ENCODE measurements around the gene PURB. TPM values are rescaled to one million over a fixed set of nuclear protein-coding genes. Genes with fewer than 3 reads are reported as not detected.

PURB gene
- total and polyA plus RNA-seq, 8 donors: 3.6 to 14.7 (median 7.8) TPM

DNA sequence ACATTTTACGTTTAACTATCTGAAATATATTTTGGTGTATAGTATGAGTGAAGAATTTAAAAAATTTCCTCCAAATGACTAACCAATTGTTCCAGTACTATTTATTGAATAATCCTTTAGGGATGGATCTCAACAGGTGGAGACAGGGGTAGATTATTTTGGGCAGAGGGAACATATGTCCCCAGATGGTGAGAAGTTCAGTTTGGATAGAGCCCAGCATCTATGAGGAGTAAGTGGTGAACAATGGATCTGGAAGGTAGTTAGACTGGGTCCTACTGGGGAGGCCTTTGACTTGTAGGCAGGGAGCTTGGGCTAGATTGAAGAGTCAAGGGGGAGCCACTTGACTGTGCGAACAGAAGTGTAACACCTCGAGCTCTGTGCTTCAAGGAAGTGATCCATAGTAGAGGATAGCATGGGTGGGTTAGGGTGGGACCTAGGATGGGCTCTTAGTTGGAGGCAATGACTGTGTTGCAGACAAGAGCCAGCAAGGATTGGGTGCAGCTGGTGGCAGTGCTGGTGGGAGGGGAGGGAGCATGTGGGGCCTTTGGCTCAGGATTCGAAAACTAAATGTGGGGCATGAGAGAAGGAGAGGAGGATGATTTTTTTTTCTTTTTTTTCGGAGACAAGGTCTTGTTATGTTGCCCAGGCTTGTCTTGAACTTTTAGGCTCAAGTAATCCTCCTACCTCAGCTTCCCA, 3.9 kb upstream of the PURB start:
- intact Hi-C loops (cut with DNase I): no loop called here
- TF ChIP-seq, protein P1, sequence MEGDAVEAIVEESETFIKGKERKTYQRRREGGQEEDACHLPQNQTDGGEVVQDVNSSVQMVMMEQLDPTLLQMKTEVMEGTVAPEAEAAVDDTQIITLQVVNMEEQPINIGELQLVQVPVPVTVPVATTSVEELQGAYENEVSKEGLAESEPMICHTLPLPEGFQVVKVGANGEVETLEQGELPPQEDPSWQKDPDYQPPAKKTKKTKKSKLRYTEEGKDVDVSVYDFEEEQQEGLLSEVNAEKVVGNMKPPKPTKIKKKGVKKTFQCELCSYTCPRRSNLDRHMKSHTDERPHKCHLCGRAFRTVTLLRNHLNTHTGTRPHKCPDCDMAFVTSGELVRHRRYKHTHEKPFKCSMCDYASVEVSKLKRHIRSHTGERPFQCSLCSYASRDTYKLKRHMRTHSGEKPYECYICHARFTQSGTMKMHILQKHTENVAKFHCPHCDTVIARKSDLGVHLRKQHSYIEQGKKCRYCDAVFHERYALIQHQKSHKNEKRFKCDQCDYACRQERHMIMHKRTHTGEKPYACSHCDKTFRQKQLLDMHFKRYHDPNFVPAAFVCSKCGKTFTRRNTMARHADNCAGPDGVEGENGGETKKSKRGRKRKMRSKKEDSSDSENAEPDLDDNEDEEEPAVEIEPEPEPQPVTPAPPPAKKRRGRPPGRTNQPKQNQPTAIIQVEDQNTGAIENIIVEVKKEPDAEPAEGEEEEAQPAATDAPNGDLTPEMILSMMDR (IDR thresholded peaks at IDR 0.05): no peak

DNA sequence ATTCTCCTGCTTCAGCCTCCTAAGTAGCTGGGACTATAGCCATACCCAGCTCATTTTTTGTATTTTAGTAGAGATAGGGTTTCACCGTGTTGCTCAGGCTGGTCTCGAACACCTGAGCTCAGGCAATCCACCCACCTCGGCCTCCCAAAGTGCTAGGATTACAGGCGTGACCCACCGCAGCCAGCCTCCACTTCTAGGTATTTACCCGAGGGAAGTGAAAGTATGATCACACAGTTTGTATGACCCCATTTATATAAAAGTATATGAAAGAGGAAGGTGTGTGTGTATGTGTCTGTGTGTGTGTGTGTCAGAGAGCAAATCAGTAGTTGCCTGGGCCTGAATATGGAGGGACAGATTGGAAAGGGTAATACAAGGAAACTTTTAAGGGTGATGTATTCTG, 2.0 kb upstream of the PURB start:
- Histone ChIP-seq H3K27ac (no peak overlapping the region), H3K4me1 (peaks cover 18 to 27% (median 19%) of the 10 kb centered on the region in 3 donors), H3K9me3 (no peaks in the 10 kb centered on the region), H3K4me3 (no peak overlapping the region), H3K27me3 (no peaks in the 10 kb centered on the region), H3K36me3 (no peaks in the 10 kb centered on the region)
- ATAC-seq (no peak), FAIRE-seq (no peak), DNase-seq (no peak)
- 86 to 90% methylated on average over 6 of the region's 6 CpGs for WGBS, 2 donors
- intact Hi-C loops (cut with DNase I): no loop called here
- TF ChIP-seq, protein P1 (IDR thresholded peaks at IDR 0.05): no peak

More for the DNA sequence above, 3.9 kb upstream of the PURB start:
- Histone ChIP-seq H3K4me1 (peaks cover 0 to 14% (median 0%) of the 10 kb centered on the region in 3 donors), H3K27me3 (no peaks in the 10 kb centered on the region), H3K36me3 (no peaks in the 10 kb centered on the region), H3K27ac (no peak overlapping the region), H3K9me3 (no peaks in the 10 kb centered on the region), H3K4me3 (no peak overlapping the region)
- FAIRE-seq (no peak), DNase-seq (no peak), ATAC-seq (no peak)
- WGBS, 2 donors: 84 to 88% methylated on average over 5 of the region's 5 CpGs

DNA sequence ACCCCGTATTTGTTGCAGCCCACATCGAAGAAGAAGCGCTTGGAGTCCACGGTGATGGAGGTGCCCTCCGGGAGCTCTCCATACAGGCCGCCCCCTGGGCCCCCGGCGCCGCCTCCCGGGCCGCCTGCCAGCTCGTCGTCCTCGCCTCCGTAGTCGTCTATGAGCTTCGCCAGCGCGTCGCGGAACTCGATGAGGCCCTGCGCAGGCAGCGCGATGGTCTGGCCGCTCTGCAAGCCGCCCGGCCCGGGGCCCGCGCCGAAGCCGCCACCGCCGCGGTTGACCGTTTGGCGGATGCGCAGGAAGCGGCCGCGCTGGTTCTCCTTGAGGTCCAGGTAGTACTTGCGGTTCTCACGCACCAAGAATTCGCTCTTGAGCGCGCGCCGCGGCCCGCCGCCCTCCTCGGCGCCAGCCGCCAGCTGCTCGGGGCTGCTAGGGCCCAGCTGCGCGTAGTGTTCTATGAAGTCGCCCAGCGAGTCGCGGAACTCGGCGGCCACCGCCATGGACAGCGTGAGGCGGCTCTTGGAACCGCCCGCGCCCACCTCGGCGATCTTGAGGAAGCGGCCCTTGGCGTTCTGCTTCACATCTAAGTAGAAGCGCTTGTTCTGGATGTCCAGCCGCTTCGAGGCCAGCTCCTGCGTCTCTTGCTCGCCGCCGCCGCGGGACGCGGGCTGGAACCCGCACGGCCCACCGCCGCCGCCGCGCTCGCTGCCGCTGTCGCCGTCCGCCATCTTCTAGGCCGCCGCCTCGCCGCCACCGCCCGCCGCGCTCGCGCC, 523 bp downstream of the PURB start:
- H3K4me3 ChIP-seq: peak overlapping the region; percentile 73 to 98 (median 92)
- no peaks in the 10 kb centered on the region for H3K36me3 ChIP-seq
- TF ChIP-seq, protein P1 (IDR thresholded peaks at IDR 0.05): no peak
- intact Hi-C loops (cut with DNase I): no loop called here
- H3K27me3 ChIP-seq: no peaks in the 10 kb centered on the region
- H3K27ac ChIP-seq: peak overlapping the region; percentile 88 to 99 (median 98)
- ATAC-seq (peak; percentile 11 to 42 (median 28)), FAIRE-seq (no peak), DNase-seq (peak; percentile 37 to 81 (median 70))
- 1 to 2% methylated on average over 71 to 107 of the region's 107 CpGs for whole genome bisulfite sequencing, 2 donors
- H3K4me1 ChIP-seq: peaks cover 38 to 48% (median 43%) of the 10 kb centered on the region in 3 donors
- no peaks in the 10 kb centered on the region for H3K9me3 ChIP-seq

DNA sequence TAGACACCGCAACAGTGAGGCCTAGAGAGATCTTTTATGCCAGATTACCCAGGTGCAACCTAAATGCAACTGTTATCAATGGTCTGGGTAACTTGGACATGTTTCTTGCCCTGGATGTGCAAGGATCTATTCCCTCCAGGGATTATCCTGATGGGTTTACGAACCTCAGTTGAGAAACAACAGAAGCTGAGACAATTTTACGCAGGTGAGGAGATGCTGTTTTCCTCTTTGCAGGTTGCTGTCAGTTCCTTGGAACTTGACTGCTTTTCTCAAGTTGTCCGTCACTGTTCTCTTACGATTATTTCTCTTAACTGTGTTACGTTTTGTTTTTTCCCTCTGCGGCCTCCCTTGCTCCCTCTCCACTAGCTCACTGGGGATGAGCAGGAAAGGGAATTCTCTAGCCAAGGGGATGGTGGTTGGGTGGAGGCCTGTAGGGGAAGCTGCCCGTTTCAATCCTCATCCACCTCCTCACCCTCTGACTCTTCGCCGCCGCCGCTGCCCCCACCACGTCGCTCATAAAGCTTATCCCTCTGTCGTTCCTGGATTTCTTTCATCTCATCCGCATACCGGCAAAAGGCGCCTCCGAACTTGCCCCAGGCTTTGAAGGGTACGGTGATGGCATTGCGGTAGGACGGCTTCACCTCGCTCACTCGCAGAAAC, 1.2 kb downstream of the PURB start:
- TF ChIP-seq, protein P1 (IDR thresholded peaks at IDR 0.05): no peak
- 20 to 24% methylated on average over 24 of the region's 24 CpGs for WGBS, 2 donors
- Histone ChIP-seq H3K27me3 (no peaks in the 10 kb centered on the region), H3K4me1 (peaks cover 38 to 48% (median 46%) of the 10 kb centered on the region in 3 donors), H3K36me3 (no peaks in the 10 kb centered on the region), H3K9me3 (no peaks in the 10 kb centered on the region), H3K27ac (peak overlapping the region in 3 of 4 donors; percentile 88 to 98 (median 97)), H3K4me3 (peak overlapping the region; percentile 73 to 98 (median 92))
- ATAC-seq: no peak
- intact Hi-C loops (cut with DNase I): no loop called here
- peak in 1 of 6 donors; percentile 14 for DNase-seq
- no peak for FAIRE-seq
